ENCODE data around the gene RALGPS2. TPM values are rescaled to one million over a fixed set of nuclear protein-coding genes. Genes with fewer than 3 reads are reported as not detected.
"Not testable (repeated sequence)": the region's sequence is repeated elsewhere in the genome, so short reads cannot be mapped to it uniquely, and the experiment has no call there.

RALGPS2 gene
- total RNA-seq, 2 experiments from 2014 or later = 2.8 to 4.0 TPM

DNA sequence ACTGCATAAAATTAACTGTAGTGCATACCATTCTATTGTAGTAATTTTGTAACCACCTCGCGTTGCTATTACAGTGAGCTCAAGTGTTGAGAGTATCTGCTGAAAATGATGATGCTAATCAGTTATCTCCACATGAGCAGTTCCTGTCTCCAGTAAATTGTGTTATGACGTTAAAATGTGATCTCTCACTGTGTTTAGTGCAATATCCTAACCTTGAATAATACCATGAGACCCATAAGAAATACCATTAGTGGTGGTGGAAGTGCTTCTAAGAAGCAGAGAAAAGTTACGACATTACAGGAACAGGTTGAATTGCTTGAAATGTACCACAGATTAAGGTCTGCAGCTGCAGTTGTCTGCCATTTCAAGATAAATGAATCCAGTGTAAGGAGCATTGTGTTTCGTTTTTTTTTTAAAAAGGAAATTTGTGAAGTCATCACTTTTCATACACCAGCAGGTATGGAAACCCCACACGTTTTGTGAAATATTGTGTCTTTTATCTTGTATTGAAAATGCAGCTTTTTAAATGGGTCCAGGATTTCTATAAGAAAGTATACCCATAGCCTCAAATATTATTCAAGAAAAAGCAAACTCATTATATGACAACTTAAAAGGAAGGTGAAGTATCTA is 73.3 kb downstream of the RALGPS2 start:
- H3K4me1 Mint-ChIP-seq (ENCODE audit: low read depth) = no peaks in the 10 kb centered on the region
- no peak overlapping the region for H3K27ac Mint-ChIP-seq
- H3K27me3 Mint-ChIP-seq (ENCODE audit: low read depth) = no peaks in the 10 kb centered on the region
- peaks cover 3% of the 10 kb centered on the region for H3K9me3 Mint-ChIP-seq
- no peak overlapping the region for H3K4me3 Mint-ChIP-seq
- intact Hi-C loops (cut with micrococcal nuclease) = no loop called here
- H3K36me3 Mint-ChIP-seq (ENCODE audit: low read depth) = peaks cover 20% of the 10 kb centered on the region
- DNase-seq = no peak
- CTCF ChIA-PET = interaction anchor here (0.9 to 1.0 kb wide), 2 partner anchors 10 to 205 kb away, joined by 3 read pairs; no protein-coding TSS in a partner anchor

DNA sequence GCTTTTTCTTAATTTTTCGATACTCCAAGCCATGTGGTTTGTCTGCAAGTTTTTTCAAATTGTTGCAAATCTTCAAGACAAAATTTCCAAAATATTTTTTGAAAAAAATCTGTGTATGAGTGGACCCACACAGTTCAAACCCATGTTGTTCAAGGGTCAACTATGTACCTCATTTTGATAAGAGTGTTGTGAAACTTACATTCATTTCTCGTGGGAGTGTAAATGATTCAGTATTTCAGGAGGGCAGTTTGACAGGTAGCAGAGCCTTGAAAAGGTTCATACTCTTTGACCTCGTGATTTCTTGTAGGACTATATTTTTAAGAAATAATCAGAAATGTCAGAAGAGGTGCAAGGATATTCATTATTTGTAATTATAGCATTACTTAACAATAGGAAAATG is 77.8 kb downstream of the RALGPS2 start:
- Mint-ChIP-seq H3K27ac (no peak overlapping the region), H3K4me3 (no peak overlapping the region), H3K9me3 (no peaks in the 10 kb centered on the region), H3K27me3 (ENCODE audit: low read depth) (no peaks in the 10 kb centered on the region), H3K4me1 (ENCODE audit: low read depth) (no peaks in the 10 kb centered on the region), H3K36me3 (ENCODE audit: low read depth) (peaks cover 13% of the 10 kb centered on the region)
- CTCF ChIA-PET = interaction anchor here (0.6 kb wide), 1 partner anchor 202 kb away, joined by 4 read pairs; no protein-coding TSS in a partner anchor
- no peak for DNase-seq
- intact Hi-C loops (cut with micrococcal nuclease) = no loop called here

DNA sequence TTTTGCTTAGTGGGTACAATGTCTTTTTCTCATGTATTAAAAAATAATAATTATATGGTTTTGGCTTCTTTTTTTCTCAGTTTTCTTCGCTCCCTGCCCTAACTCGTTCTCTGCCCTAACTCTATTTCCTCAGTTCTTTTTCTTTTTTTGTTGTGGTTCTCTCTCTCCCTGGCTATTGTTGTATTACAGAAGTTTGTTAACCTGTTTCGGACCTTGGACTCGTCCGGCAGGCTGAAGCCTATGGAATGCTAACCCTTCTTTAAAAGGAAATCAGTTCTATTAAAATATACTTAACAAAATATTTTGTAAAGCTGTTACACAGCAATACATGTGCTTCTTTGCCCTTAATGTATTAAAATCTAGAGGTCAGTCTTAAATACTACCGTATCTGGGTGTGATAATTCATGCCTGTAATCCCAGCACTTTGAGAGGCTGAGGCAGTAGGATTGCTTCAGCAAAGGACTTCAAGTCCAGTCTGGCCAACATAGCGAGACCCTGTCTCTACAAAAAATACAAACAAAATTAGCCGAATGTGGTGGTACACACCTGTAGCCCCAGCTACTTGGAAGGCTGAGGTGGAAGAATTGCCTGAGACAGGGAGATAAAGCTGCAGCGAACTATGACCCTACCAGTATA is 81.7 kb downstream of the RALGPS2 start:
- Mint-ChIP-seq H3K4me3 (no peak overlapping the region), H3K27ac (no peak overlapping the region), H3K9me3 (no peaks in the 10 kb centered on the region), H3K27me3 (ENCODE audit: low read depth) (no peaks in the 10 kb centered on the region), H3K36me3 (ENCODE audit: low read depth) (peaks cover 5% of the 10 kb centered on the region), H3K4me1 (ENCODE audit: low read depth) (no peaks in the 10 kb centered on the region)
- no peak for DNase-seq
- intact Hi-C loops (cut with micrococcal nuclease) = no loop called here
- CTCF ChIA-PET = no interaction called here

DNA sequence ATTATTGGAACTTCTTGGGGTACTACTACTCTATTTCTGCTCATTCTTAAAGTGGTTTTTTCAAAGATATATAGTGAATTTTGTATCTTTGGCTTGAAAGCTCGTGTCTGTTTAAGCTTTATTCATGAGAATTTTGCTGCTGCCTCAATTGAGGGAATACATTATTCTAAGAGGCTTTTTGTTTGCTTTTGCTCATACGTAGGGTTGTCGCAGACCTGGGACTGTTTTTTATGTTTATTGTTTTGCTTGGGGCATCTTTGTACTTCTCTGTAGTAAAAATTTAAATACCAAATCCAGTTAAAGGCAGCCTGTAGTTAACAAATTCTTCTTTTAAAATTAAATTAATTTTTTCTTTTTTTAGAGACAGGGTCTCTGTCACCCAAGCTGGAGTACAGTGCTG is 83.5 kb downstream of the RALGPS2 start:
- H3K4me1 Mint-ChIP-seq (ENCODE audit: low read depth) = no peaks in the 10 kb centered on the region
- H3K9me3 Mint-ChIP-seq = no peaks in the 10 kb centered on the region
- H3K4me3 Mint-ChIP-seq = no peak overlapping the region
- H3K27ac Mint-ChIP-seq = no peak overlapping the region
- DNase-seq = no peak
- no peaks in the 10 kb centered on the region for H3K27me3 Mint-ChIP-seq (ENCODE audit: low read depth)
- CTCF ChIA-PET = interaction anchor here (1.2 kb wide), 1 partner anchor 10 kb away, joined by 3 read pairs; no protein-coding TSS in a partner anchor
- intact Hi-C loops (cut with micrococcal nuclease) = no loop called here
- peaks cover 5% of the 10 kb centered on the region for H3K36me3 Mint-ChIP-seq (ENCODE audit: low read depth)

DNA sequence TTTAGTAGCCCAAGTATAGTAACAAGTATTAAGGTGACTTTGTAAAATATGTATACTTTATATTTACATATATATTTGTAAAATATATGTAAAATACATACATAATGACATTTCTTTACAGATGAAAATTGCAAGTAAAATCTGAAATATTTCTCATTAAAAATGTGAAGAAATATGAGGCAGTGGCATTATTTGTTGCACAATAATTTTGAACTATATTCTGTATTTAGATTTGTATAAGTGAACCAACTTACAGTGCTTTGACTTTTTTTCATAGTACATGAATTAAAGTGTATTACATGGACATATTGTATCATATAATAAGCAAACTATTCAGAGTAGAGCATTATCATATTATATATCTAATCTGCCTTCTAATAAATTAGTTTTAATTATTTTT is 85.5 kb downstream of the RALGPS2 start:
- Mint-ChIP-seq H3K4me1 (ENCODE audit: low read depth) (no peaks in the 10 kb centered on the region), H3K27me3 (ENCODE audit: low read depth) (no peaks in the 10 kb centered on the region), H3K9me3 (no peaks in the 10 kb centered on the region), H3K27ac (no peak overlapping the region), H3K4me3 (no peak overlapping the region), H3K36me3 (ENCODE audit: low read depth) (peaks cover 5% of the 10 kb centered on the region)
- DNase-seq = no peak
- intact Hi-C loops (cut with micrococcal nuclease) = no loop called here
- CTCF ChIA-PET = no interaction called here

DNA sequence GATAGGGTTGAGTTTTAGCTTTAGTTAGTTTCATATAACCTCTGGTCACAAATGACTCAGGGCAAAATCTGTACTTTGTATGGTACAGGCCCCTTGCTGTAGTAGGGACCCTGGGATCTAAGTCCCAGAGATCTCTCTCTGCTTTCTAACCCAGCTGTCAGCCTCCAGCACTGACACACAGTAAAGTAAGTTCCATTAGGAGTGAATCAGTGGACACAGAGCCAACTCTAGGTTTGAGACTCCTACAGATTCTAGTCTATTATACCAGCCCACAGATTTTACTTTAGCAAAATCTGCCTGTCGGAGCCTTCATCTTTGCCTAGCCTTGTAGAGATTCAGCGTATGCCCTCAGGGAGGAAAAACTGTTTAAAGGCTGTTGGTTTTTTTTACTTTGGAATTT is 93.4 kb downstream of the RALGPS2 start:
- no peaks in the 10 kb centered on the region for H3K27me3 Mint-ChIP-seq (ENCODE audit: low read depth)
- H3K4me1 Mint-ChIP-seq (ENCODE audit: low read depth) = peaks cover 8% of the 10 kb centered on the region
- H3K36me3 Mint-ChIP-seq (ENCODE audit: low read depth) = peaks cover 8% of the 10 kb centered on the region
- H3K27ac Mint-ChIP-seq = no peak overlapping the region
- H3K9me3 Mint-ChIP-seq = no peaks in the 10 kb centered on the region
- DNase-seq = no peak
- CTCF ChIA-PET = no interaction called here
- intact Hi-C loops (cut with micrococcal nuclease) = no loop called here
- no peak overlapping the region for H3K4me3 Mint-ChIP-seq

DNA sequence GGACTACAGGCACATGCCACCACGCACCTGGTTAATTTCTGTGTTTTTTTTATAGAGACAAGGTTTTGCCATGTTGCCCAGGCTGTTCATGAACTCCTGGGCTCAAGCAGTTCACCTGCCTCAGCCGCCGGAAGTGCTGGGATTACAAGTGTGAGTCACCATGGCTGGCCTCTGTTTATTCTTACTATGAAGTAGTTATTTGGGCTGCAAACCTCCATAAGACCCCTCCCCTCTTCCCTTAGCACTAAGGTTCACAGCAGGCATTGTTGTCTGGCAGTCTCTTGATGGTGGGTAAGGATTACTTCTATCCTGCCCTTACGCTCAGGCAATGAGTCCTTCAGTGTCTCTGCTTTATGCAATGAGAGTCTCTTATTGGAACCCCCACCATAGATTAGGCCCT is 94.1 kb downstream of the RALGPS2 start:
- Mint-ChIP-seq H3K27ac (no peak overlapping the region), H3K36me3 (ENCODE audit: low read depth) (peaks cover 14% of the 10 kb centered on the region), H3K4me3 (no peak overlapping the region), H3K9me3 (no peaks in the 10 kb centered on the region), H3K27me3 (ENCODE audit: low read depth) (no peaks in the 10 kb centered on the region), H3K4me1 (ENCODE audit: low read depth) (peaks cover 8% of the 10 kb centered on the region)
- CTCF ChIA-PET = no interaction called here
- intact Hi-C loops (cut with micrococcal nuclease) = no loop called here
- DNase-seq = no peak

DNA sequence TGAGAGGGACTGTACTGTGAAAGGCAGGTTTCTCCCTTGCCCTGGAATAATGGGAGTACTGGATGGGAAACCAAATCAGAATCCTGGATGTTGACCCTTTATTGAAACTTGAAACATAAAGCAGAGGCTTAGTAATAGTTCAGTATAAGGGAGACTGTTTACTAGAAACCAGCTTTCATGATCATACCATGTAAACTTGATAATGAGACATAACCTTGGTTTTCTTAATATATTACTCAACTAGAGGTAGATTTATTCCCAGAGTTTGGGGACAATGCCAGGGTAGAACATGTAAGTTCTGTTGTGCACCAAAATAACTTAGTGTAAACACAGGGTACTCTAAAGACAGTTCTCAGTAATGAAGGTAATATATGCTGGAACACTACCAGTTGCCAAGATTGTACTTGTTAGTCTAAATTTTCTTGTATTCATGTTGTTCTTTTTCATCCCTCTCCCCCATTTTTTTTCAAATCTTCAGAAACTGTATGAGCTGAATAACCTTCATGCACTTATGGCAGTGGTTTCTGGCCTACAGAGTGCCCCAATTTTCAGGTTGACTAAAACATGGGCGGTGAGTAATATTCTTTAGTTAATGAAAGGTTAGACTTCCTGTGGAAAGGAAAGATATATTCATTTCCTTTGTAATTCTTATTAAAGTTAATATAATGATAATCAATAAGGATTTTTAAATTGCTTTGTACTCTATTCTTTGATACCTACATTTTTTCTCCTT is 96.3 kb downstream of the RALGPS2 start:
- CTCF ChIA-PET = no interaction called here
- peak; percentile 7 for DNase-seq
- Mint-ChIP-seq H3K27me3 (ENCODE audit: low read depth) (no peaks in the 10 kb centered on the region), H3K36me3 (ENCODE audit: low read depth) (peaks cover 21% of the 10 kb centered on the region), H3K4me3 (no peak overlapping the region), H3K27ac (no peak overlapping the region), H3K9me3 (no peaks in the 10 kb centered on the region), H3K4me1 (ENCODE audit: low read depth) (peaks cover 8% of the 10 kb centered on the region)
- intact Hi-C loops (cut with micrococcal nuclease) = no loop called here

DNA sequence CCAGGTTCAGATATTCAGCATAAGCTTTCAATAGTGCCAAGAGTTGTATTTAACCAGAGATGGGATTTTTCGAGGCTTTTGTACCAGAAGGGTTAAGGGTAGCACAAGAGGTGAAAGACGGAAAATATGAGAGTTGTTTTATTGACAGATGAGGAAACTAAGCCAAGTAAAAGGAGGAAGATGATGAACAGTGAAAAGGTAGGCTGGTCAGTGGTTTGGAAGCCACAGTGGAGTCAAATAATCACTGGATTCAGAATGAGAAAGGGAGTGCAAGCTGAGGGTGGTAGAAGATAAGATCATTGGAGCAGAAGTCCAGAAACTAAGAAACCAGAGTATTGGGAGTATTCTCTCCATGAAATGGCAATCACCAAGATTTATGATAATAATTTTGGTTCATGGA is 100.1 kb downstream of the RALGPS2 start:
- Mint-ChIP-seq H3K9me3 (no peaks in the 10 kb centered on the region), H3K4me1 (ENCODE audit: low read depth) (peaks cover 8% of the 10 kb centered on the region), H3K27me3 (ENCODE audit: low read depth) (no peaks in the 10 kb centered on the region), H3K27ac (no peak overlapping the region), H3K4me3 (no peak overlapping the region), H3K36me3 (ENCODE audit: low read depth) (peaks cover 15% of the 10 kb centered on the region)
- CTCF ChIA-PET = no interaction called here
- no peak for DNase-seq
- intact Hi-C loops (cut with micrococcal nuclease) = no loop called here

DNA sequence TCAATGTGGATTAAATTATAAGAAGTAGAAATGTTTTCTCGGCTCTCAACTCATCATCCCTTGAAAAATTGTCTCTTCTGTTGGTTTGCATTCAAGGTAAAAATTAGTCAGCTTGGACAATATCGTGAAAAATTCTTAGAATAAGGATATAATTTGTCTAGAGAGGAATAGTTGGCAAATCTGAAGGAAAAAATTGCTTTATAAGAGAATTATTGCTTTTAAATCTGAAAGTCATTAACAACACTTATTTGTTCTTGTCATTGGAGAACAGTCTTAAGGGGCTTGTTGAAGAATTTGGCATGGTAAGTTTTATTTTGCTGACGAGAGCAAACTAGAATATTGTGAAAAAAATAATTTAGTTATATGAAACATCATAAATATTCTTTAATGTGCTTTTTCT is 119.4 kb downstream of the RALGPS2 start:
- DNase-seq = no peak
- Mint-ChIP-seq H3K4me3 (no peak overlapping the region), H3K4me1 (ENCODE audit: low read depth) (no peaks in the 10 kb centered on the region), H3K27ac (no peak overlapping the region), H3K27me3 (ENCODE audit: low read depth) (no peaks in the 10 kb centered on the region), H3K9me3 (peaks cover 2% of the 10 kb centered on the region), H3K36me3 (ENCODE audit: low read depth) (no peaks in the 10 kb centered on the region)
- intact Hi-C loops (cut with micrococcal nuclease) = no loop called here
- CTCF ChIA-PET = no interaction called here

DNA sequence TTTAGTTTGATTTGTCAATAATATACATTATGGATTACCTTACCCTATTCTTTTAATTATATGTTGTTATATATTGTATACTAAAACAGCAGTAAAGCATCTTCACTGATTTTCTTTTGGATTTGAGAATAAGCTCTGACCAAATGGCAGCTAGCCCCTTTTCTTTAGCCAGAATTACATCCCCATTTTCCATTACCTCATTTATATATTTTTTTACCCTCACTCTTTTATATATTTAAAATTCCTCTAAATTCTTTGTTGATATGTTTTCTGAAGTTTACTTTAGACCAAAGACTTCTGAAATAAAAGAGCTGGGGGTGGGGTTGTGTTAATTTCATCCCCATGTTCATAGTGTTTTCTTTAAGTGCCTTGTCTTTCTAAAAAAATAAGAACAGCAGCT is 121.3 kb downstream of the RALGPS2 start:
- Mint-ChIP-seq H3K4me3 (no peak overlapping the region), H3K9me3 (no peaks in the 10 kb centered on the region), H3K36me3 (ENCODE audit: low read depth) (no peaks in the 10 kb centered on the region), H3K27ac (no peak overlapping the region), H3K27me3 (ENCODE audit: low read depth) (no peaks in the 10 kb centered on the region), H3K4me1 (ENCODE audit: low read depth) (no peaks in the 10 kb centered on the region)
- DNase-seq = no peak
- CTCF ChIA-PET = no interaction called here
- intact Hi-C loops (cut with micrococcal nuclease) = no loop called here

DNA sequence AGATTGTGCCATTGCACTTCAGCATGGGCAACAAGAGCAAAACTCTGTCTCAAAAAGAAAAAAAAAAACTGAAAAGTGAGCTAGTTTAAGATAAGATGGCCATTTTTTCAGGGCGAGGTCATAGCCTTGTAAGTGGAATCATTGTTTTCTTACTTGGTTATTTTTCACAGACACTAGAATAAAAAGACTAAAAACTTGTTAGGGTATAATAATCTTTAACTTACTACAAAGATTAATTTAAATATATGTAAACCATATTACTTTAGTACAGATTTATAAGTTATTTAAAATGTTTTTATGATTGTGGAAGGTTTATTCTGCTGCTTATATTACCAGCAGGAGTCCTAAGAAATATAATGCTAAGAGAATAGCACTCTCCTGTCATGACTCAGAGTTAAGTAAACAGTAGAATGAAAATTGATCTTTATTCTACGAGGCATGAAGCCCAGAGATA is 122.4 kb downstream of the RALGPS2 start:
- CTCF ChIA-PET = no interaction called here
- H3K36me3 Mint-ChIP-seq (ENCODE audit: low read depth) = no peaks in the 10 kb centered on the region
- H3K4me3 Mint-ChIP-seq = no peak overlapping the region
- no peak overlapping the region for H3K27ac Mint-ChIP-seq
- intact Hi-C loops (cut with micrococcal nuclease) = no loop called here
- no peaks in the 10 kb centered on the region for H3K27me3 Mint-ChIP-seq (ENCODE audit: low read depth)
- H3K9me3 Mint-ChIP-seq = no peaks in the 10 kb centered on the region
- DNase-seq = no peak
- no peaks in the 10 kb centered on the region for H3K4me1 Mint-ChIP-seq (ENCODE audit: low read depth)

DNA sequence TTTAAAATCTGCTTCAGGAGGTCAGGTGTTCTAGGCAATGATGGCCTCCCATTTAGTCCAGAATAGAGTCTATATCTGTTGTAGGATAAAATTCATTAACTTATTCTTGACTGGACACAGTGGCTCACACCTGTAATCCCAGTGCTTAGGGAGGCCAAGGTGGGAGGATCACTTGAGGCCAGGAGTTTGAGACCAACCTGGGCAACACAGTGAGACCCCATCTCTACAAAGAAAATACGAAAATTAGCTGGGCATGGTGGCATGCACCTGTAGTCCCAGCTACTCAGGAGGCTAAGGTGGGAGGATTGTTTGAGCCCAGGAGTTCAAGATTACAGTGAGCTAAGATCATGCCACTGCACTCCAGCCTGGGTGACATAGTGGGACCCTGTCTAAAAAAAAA is 122.9 kb downstream of the RALGPS2 start:
- CTCF ChIA-PET; intact Hi-C loops (cut with micrococcal nuclease): not testable (repeated sequence)

More for the DNA sequence above, 122.9 kb downstream of the RALGPS2 start:
- not testable (repeated sequence) for H3K27me3 Mint-ChIP-seq (ENCODE audit: low read depth); H3K27ac Mint-ChIP-seq; H3K9me3 Mint-ChIP-seq; H3K36me3 Mint-ChIP-seq (ENCODE audit: low read depth); H3K4me3 Mint-ChIP-seq; H3K4me1 Mint-ChIP-seq (ENCODE audit: low read depth); DNase-seq

Measured in activated naive CD4-positive, alpha-beta T cell treated with anti-CD3 and anti-CD28 coated beads for 36 hours (primary cell).